Left ventricle myocardium inferior (tissue), 1 donor: ENCODE measurements around the gene KRTAP10-5. TPM values are rescaled to one million over a fixed set of nuclear protein-coding genes. Genes with fewer than 3 reads are reported as not detected.
"Not testable (repeated sequence)": the region's sequence is repeated elsewhere in the genome, so short reads cannot be mapped to it uniquely, and the experiment has no call there.

Experiments
- DNase-seq: peaks from one replicate; pipeline ENCODE4 v3.0.0-alpha.2; 2020
- H3K27ac ChIP-seq: fragments of 200-600 bp; replicated peaks from 2 replicates; pipeline ENCODE4 v1.8.0; 2021
- H3K27me3 ChIP-seq: fragments of 200-600 bp; 2 replicates; pipeline ENCODE4 v1.8.0; 2021; ENCODE audit warnings: low read depth
- H3K36me3 ChIP-seq: fragments of 200-600 bp; 2 replicates; pipeline ENCODE4 v1.8.0; 2021
- H3K4me1 ChIP-seq: fragments of 200-600 bp; 2 replicates; pipeline ENCODE4 v1.8.0; 2021
- H3K4me3 ChIP-seq: fragments of 200-600 bp; 2 replicates; pipeline ENCODE4 v1.8.0; 2021; ENCODE audit warnings: mild to moderate bottlenecking, moderate library complexity
- H3K9me3 ChIP-seq: fragments of 200-600 bp; replicated peaks from 2 replicates; pipeline ENCODE4 v1.8.0; 2021
- intact Hi-C: fragments of 100-400 bp; cut with micrococcal nuclease; formaldehyde crosslinking; loops from one replicate; pipeline ENCODE4 v1.11.0; 2022
- total RNA-seq: library from RNA; stranded (reverse); fragmentation: NEBNext Ultra II Directional; extraction: Animal tissue kit (Norgen Biotek cat#: 25700); gene quantifications from one replicate; pipeline ENCODE4 v1.2.1, GENCODE V29; 2021
- TF ChIP-seq, protein P1 (sequence below): fragments of 200-600 bp; IDR thresholded peaks from 2 replicates; pipeline ENCODE4 v1.8.0; 2021; ENCODE audit warnings: antibody characterized with exemption, mild to moderate bottlenecking, borderline replicate concordance
- donor health status: DM: no; HTN: yes; CAD: no; lungs with severe emphysema.

The KRTAP10-5 gene
- total RNA-seq, 1 donor from 2014 or later = not detected

DNA sequence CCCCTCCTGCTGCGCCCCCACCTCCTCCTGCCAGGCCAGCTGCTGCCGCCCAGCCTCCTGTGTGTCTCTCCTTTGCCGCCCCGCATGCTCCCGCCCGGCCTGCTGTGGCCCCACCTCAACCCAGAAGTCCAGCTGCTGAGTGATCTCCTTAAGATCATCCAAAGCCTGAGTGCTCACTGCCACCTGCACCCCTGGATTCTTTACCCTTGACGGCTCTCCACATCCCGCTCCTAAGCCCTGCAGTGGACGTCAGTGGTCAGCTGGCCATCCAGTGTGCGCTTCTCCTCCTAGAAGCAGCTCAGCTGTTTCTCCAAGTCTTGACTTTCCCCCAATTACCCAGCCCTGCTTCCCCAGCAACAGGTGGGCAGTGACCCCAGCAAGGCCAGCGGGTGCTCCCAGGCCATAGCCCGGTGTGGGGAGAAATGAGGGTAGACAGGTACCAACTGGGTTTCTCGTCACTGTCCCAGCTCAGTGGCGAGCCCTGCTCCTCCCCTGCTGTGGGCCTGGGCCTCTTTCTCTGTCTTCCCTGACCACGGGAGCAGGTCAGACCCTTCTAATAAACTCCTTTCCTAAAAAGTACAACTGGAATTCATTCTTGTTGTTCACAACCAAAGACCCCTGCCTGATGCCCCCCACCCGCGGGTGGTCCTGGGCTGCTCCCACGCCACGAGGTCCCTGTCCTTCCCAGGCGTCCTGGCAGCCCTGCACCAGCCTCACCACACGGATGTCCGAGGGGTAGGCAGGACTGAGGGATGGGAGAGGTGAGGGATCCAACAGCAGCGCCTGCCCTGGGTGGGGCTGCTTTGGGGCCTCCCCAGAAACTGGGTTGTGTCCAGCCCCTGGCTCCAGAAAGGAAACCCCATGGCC lies 21.4 kb upstream of the KRTAP10-5 start:
- Histone ChIP-seq H3K9me3 (peaks cover 15% of the 10 kb centered on the region), H3K27ac (no peak overlapping the region), H3K36me3 (no peaks in the 10 kb centered on the region), H3K27me3 (peaks cover 56% of the 10 kb centered on the region), H3K4me3 (no peak overlapping the region), H3K4me1 (no peaks in the 10 kb centered on the region)
- no peak for DNase-seq
- TF ChIP-seq, protein P1, sequence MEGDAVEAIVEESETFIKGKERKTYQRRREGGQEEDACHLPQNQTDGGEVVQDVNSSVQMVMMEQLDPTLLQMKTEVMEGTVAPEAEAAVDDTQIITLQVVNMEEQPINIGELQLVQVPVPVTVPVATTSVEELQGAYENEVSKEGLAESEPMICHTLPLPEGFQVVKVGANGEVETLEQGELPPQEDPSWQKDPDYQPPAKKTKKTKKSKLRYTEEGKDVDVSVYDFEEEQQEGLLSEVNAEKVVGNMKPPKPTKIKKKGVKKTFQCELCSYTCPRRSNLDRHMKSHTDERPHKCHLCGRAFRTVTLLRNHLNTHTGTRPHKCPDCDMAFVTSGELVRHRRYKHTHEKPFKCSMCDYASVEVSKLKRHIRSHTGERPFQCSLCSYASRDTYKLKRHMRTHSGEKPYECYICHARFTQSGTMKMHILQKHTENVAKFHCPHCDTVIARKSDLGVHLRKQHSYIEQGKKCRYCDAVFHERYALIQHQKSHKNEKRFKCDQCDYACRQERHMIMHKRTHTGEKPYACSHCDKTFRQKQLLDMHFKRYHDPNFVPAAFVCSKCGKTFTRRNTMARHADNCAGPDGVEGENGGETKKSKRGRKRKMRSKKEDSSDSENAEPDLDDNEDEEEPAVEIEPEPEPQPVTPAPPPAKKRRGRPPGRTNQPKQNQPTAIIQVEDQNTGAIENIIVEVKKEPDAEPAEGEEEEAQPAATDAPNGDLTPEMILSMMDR = no peak
- intact Hi-C loops = no loop called here

DNA sequence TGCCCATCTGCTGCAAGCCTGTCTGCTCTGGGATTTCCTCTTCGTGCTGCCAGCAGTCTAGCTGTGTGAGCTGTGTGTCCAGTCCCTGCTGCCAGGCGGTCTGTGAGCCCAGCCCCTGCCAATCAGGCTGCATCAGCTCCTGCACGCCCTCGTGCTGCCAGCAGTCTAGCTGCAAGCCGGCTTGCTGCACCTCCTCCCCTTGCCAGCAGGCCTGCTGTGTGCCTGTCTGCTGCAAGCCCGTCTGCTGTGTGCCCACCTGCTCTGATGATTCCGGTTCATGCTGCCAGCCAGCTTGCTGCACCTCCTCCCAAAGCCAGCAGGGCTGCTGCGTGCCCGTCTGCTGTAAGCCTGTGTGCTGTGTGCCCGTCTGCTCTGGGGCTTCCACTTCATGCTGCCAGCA lies 20.7 kb upstream of the KRTAP10-5 start:
- intact Hi-C loops, H3K4me3 ChIP-seq, H3K4me1 ChIP-seq, H3K36me3 ChIP-seq, DNase-seq, H3K27ac ChIP-seq: not testable (repeated sequence)
- Histone ChIP-seq H3K9me3 (peaks cover 10% of the 10 kb centered on the region), H3K27me3 (peaks cover 59% of the 10 kb centered on the region)

DNA sequence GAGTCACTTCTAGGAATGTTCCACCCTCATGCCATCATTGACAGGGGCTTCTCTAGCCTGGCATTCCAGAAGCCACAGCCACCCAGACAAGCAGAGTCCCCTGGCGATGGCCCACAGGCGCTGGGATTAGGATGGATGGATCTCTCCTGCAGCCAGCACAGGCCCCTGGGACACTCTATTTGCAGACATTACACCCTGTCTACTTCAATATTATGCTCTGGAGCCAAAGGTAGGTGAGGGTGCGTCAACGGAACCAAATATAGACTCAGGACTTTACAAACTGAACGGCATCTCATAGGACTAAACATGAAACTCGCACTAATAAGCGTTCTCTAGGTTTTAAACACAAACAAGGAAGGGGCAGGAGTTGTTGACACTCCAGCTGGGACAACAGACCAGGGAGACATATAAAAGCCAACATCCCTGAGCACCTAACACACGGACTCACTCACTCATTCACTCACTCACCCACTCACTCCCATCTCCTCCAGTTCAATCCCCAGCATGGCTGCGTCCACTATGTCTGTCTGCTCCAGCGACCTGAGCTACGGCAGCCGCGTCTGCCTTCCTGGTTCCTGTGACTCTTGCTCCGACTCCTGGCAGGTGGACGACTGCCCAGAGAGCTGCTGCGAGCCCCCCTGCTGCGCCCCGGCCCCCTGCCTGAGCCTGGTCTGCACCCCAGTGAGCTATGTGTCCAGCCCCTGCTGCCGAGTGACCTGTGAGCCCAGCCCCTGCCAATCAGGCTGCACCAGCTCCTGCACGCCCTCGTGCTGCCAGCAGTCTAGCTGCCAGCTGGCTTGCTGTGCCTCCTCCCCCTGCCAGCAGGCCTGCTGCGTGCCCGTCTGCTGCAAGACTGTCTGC lies 19.9 kb upstream of the KRTAP10-5 start, which contains the start of gene KRTAP10-7:
KRTAP10-7 (plus strand) TSS at position 480 of the 861 bp plus-strand sequence; CDS start at position 505, 25 bp downstream.
- H3K4me3 ChIP-seq, intact Hi-C loops, DNase-seq, H3K4me1 ChIP-seq, H3K27ac ChIP-seq, H3K36me3 ChIP-seq: not testable (repeated sequence)
- peaks cover 62% of the 10 kb centered on the region for H3K27me3 ChIP-seq
- H3K9me3 ChIP-seq = peaks cover 10% of the 10 kb centered on the region

DNA sequence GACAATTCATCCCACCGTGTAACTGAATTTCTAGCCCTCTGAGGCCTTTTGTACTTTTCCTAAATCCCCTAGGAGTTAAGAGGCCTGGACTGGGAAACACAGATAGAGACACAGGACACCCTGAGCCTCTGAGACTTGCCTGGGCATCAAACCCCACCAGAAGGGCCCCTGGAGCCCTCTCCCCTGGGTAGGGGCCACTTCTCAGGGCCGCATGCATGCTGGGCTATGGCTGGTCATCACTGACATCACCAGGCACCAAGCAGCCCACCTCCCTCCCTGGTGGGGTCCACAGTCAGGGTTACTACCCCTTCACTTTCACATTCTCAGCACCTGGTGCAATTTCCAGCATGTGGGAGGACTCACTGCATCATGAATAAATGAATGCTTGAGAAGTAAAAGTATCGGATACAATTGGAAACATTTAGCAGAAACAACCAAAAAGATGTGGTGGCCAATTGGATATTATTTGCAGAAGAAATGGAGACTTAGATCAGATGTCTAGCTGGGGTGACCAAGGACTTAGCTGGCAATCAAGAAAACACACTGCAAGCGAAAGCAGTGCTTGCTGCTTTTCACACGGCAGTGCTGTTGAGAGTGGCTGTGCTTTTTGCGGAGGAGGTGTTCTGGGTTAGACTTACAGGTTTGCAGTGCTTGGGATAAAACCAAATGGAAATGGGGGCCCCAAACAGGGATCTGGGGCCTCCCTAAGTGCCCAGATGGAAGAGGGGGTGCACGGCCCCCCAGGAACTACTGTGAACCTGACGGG lies 19.0 kb upstream of the KRTAP10-5 start:
- H3K27me3 ChIP-seq = peaks cover 64% of the 10 kb centered on the region
- no peak overlapping the region for H3K4me3 ChIP-seq
- no peaks in the 10 kb centered on the region for H3K36me3 ChIP-seq
- TF ChIP-seq, protein P1 = no peak
- H3K4me1 ChIP-seq = no peaks in the 10 kb centered on the region
- H3K9me3 ChIP-seq = peaks cover 10% of the 10 kb centered on the region
- H3K27ac ChIP-seq = no peak overlapping the region
- DNase-seq = no peak
- intact Hi-C loops = no loop called here

DNA sequence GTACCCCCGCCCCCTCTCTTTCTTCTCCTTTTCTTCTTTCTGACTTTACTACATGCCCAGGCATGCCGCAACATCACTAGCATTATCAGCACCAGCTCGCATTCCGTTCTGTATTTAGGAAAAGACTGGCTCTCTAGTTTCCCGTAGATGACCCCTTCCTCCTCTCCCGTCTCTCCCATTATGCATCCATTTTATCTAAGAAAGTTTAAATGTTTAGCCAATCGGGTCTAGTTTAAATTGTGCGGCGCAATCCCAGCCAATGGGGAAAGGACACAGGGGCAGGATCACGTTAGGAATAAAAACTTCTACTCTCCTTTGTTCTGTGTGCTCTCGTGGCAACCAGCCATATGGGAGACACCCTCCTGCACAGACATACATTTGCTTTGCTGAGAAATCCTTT lies 17.7 kb upstream of the KRTAP10-5 start:
- DNase-seq = no peak
- Histone ChIP-seq H3K9me3 (peaks cover 10% of the 10 kb centered on the region), H3K36me3 (no peaks in the 10 kb centered on the region), H3K4me1 (peaks cover 4% of the 10 kb centered on the region), H3K4me3 (no peak overlapping the region), H3K27ac (no peak overlapping the region), H3K27me3 (peaks cover 50% of the 10 kb centered on the region)
- intact Hi-C loops = no loop called here
- TF ChIP-seq, protein P1 = no peak

DNA sequence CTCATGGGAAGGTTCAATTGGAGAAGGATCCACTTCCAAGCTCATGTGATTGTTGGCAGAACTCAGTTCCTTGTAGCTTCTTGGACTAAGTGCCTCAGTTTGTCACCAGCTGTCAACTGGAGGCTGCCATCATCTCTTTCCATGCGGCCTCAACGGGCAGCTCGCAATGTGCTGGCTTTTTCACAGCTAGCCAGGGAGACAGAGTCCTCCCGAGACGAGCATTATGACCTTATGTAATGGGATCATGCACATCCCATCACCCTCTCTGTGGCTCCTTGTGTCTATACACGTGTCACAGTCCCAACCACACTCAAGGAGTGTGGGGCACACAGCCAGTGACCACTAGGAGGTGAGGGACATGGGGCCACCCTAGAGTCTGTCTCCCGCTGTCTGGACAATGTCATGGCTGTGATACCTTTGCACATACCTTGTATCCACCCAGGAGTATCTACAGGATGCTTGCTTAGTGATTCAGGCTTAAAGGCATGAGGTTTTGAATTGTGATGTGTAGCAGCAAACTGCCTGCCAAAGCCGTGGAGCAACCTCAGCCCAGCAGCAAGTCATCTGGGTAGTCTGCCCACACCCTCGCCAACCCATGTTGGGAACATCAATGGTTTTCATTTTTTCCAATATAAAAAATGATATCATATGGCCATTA lies 15.8 kb upstream of the KRTAP10-5 start:
- H3K27me3 ChIP-seq = peaks cover 34% of the 10 kb centered on the region

More for the DNA sequence above, 15.8 kb upstream of the KRTAP10-5 start:
- Histone ChIP-seq H3K9me3 (peaks cover 10% of the 10 kb centered on the region), H3K4me1 (peaks cover 8% of the 10 kb centered on the region), H3K4me3 (no peak overlapping the region), H3K27ac (no peak overlapping the region), H3K36me3 (no peaks in the 10 kb centered on the region)
- no peak for DNase-seq
- intact Hi-C loops = no loop called here
- TF ChIP-seq, protein P1 = no peak
